ENCODE measurements around the gene FOXL2.

The FOXL2 gene

DNA sequence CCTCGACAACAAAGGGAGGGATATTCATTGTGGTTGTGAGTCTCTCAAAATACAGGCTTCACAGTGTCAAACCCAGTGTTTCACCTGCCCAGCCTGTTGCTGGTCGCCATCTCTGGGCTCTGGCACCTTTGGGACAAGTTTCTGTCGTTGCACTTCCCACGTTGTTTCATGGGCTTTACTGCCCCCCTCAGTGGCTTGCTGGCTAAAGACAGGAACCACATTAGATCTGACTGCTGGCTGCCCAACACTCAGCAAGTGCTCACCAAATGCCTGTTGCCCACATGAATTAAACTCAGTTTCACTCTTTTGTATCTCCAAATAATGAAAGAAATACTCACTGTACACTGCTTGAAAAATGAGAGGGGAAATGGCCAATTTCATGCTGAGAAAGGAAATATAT is 27.6 kb downstream of the FOXL2 start:
- TF ChIP-seq, protein P1, sequence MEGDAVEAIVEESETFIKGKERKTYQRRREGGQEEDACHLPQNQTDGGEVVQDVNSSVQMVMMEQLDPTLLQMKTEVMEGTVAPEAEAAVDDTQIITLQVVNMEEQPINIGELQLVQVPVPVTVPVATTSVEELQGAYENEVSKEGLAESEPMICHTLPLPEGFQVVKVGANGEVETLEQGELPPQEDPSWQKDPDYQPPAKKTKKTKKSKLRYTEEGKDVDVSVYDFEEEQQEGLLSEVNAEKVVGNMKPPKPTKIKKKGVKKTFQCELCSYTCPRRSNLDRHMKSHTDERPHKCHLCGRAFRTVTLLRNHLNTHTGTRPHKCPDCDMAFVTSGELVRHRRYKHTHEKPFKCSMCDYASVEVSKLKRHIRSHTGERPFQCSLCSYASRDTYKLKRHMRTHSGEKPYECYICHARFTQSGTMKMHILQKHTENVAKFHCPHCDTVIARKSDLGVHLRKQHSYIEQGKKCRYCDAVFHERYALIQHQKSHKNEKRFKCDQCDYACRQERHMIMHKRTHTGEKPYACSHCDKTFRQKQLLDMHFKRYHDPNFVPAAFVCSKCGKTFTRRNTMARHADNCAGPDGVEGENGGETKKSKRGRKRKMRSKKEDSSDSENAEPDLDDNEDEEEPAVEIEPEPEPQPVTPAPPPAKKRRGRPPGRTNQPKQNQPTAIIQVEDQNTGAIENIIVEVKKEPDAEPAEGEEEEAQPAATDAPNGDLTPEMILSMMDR (IDR thresholded peaks at IDR 0.05; ENCODE audit: low read depth, low read length, missing control alignments), result no peak
- no peaks in the 10 kb centered on the region for H3K27me3 ChIP-seq (replicated peaks)
- no peak overlapping the region for H3K4me3 ChIP-seq (ENCODE audit: low read depth, low read length)
- no peaks in the 10 kb centered on the region for H3K36me3 ChIP-seq (replicated peaks)
- in situ Hi-C loops (cut with HindIII; ENCODE audit: low pct_ligation_motif_present, low sequenced_read_pairs), result loop anchor here (25.0 kb wide), 1 partner anchor 232 kb away; no protein-coding TSS in a partner anchor
- no peak for DNase-seq
- H3K27ac ChIP-seq, result no peak overlapping the region

DNA sequence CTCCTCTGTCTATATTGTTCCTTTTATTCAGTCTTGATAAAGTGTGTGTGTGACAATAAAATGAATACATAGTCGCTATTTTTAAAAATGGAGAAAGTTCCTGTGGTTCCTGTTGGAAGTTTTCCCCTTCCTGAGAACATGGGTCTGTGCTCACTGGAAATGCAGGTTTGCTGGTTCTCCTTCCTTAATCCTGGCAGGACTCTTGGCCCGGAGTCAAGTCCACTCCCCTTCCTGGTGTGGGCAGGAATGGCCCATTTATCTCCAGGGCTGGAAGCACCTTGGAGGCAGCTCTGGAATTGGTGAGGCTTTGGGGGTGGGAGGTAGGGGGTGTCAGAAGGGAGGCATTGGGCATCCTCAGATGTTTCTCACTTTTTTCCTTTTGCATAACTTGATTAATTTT is 30.1 kb downstream of the FOXL2 start:
- Histone ChIP-seq H3K27me3 (replicated peaks) (no peaks in the 10 kb centered on the region), H3K36me3 (replicated peaks) (no peaks in the 10 kb centered on the region), H3K27ac (no peak overlapping the region), H3K4me3 (ENCODE audit: low read depth, low read length) (no peak overlapping the region)
- TF ChIP-seq, protein P1 (IDR thresholded peaks at IDR 0.05; ENCODE audit: low read depth, low read length, missing control alignments), result no peak
- DNase-seq, result no peak
- in situ Hi-C loops (cut with HindIII; ENCODE audit: low pct_ligation_motif_present, low sequenced_read_pairs), result loop anchor here (25.0 kb wide), 1 partner anchor 230 kb away; no protein-coding TSS in a partner anchor

DNA sequence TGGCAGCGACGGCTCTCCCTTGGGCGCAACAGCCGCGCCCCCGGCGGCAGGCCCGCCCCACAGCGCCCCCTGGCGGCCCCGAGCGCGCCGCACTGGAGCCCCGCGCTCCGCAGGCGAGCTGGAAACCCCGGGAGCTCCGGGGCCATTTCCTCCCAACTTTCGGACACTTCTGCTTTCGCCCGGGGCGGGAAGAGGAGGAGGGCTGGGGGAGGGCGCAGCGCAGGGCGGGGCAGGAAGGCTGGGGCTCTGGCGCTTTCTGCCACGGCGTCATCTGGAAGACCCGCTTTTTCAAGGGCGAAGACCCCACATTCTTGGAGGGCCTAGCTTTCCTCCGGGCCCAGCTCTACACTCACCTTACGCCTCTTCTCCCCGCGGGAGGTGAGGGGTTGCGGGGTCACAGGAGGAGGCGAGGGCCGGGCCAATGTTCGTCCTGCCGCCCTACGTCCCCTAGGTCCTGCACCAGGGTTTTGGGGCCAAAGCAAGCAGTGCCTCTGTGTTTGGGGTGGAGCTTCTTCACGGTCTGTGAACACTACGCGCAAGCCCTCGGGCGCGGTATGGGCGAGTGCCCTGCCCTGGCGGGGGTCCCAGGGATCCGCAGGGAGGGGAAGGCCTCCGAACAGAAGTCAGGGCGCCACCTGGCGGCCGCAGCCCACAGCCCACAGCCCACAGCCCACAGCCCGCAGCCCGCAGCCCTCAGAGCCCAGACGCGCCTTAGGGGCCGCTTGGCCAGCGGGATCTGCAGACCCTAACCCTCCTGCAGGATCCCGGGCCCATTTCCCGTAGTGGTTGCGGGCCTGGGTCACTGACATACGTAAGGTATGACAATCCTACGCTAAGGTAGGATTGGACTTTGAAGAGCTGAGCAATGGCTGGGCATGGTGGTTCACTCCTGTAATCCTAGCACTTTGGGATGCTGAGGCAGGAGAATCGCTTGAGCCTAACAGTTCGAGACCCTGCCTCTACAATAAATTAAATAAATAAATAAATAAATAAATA is 31.1 kb downstream of the FOXL2 start:
- no peaks in the 10 kb centered on the region for H3K27me3 ChIP-seq (replicated peaks)
- in situ Hi-C loops (cut with HindIII; ENCODE audit: low pct_ligation_motif_present, low sequenced_read_pairs), result loop anchor here (25.0 kb wide), 1 partner anchor 228 kb away; no protein-coding TSS in a partner anchor
- no peaks in the 10 kb centered on the region for H3K36me3 ChIP-seq (replicated peaks)
- H3K4me3 ChIP-seq (ENCODE audit: low read depth, low read length), result peak overlapping the region; percentile 84
- TF ChIP-seq, protein P1 (IDR thresholded peaks at IDR 0.05; ENCODE audit: low read depth, low read length, missing control alignments), result peak; percentile 77
- DNase-seq, result peak; percentile 83
- peak overlapping the region; percentile 88 for H3K27ac ChIP-seq

DNA sequence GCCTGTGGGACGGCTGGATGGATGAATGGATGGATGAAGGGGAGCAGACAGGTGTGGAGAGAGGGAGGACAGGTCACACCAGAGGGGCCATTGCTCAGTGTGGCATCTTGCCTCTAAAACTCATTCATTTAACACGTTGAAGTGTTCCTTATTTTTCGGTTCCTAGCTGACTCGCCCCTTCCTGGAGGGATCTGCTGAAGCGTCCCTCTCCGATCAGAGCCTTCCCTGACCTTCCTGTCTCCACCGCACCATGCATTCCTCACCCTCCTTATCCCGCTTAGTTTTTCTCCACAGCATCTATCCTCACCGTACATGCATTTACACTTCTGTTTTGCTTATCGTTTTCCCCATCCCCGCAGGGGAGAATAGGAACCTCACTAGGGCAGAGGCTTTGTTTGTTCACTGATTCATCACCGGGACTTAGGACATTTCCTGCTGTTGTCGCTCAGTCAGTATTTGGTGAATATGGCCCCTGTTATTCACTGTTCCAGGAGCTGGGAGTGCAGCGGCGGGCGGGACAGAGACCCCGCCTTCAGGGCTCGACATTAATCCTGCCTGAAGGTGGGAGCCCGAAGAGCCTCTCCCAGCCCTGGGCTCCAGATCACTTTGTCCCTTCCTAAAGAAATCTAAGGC is 32.0 kb downstream of the FOXL2 start:
- TF ChIP-seq, protein P1 (IDR thresholded peaks at IDR 0.05; ENCODE audit: low read depth, low read length, missing control alignments), result no peak
- no peaks in the 10 kb centered on the region for H3K27me3 ChIP-seq (replicated peaks)
- in situ Hi-C loops (cut with HindIII; ENCODE audit: low pct_ligation_motif_present, low sequenced_read_pairs), result loop anchor here (25.0 kb wide), 1 partner anchor 228 kb away; no protein-coding TSS in a partner anchor
- no peaks in the 10 kb centered on the region for H3K36me3 ChIP-seq (replicated peaks)
- H3K4me3 ChIP-seq (ENCODE audit: low read depth, low read length), result peak overlapping the region; percentile 84
- peak; percentile 74 for DNase-seq
- peak overlapping the region; percentile 41 for H3K27ac ChIP-seq

DNA sequence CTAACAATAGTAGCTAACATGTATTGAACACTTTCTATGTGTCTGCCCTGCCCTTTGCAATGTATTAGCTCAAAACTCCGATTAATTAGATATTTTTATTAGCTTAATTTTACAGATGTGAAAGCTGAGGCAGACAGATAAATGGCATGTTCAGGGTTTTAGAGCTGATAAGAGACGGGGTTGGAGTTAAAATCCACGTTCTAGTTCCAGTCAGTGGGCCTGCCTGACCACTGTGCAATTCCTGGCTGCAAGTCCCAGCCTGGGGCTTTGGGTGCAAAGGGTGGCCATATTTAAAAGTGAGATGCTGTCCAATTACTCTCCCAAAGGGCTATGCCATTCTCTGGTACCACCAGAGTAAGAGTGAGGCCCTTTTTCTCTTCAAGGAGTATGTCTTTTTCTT is 33.2 kb downstream of the FOXL2 start:
- Histone ChIP-seq H3K36me3 (replicated peaks) (no peaks in the 10 kb centered on the region), H3K27me3 (replicated peaks) (no peaks in the 10 kb centered on the region), H3K27ac (no peak overlapping the region), H3K4me3 (ENCODE audit: low read depth, low read length) (no peak overlapping the region)
- DNase-seq, result no peak
- TF ChIP-seq, protein P1 (IDR thresholded peaks at IDR 0.05; ENCODE audit: low read depth, low read length, missing control alignments), result no peak
- in situ Hi-C loops (cut with HindIII; ENCODE audit: low pct_ligation_motif_present, low sequenced_read_pairs), result loop anchor here (25.0 kb wide), 1 partner anchor 226 kb away; no protein-coding TSS in a partner anchor

Measured in brain microvascular endothelial cell (primary cell).